PC-3 (cell line): ENCODE data around the gene FOXRED1.

ENCODE experiments used
- EZH2phosphoT487 ChIP-seq: fragments of 300-600 bp; sonication (generic); IDR thresholded peaks from 2 replicates; pipeline ENCODE4 v1.6.1; 2018; ENCODE audit warnings: mild to moderate bottlenecking, antibody characterized with exemption, low read length, borderline replicate concordance
- TF ChIP-seq, protein P1 (sequence below): fragments of 300-600 bp; sonication (generic); conservative IDR thresholded peaks from 2 replicates; pipeline ENCODE4 v1.5.1; 2017; ENCODE audit warnings: antibody characterized with exemption, low read depth, mild to moderate bottlenecking, low read length

DNA sequence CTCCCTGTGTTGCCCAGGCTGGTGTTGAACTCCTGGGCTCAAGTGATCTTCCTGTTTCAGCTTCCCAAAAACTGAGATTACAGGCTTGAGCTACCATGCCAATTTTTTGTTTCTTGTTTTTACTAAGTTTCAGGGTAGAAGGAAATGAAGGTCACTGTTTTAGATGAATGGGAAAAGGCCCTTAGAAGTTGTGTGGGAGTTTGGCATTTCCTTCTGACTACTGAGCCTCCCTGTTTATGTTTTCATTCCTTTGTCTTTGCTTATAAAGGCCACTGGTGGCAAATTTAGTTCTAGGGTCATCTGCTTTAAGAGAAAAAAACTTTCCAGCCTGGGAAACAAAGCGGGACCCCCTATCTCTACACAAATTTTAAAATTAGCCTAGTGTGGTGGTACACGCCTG, 22.3 kb upstream of the FOXRED1 start:
- TF ChIP-seq, protein P1, sequence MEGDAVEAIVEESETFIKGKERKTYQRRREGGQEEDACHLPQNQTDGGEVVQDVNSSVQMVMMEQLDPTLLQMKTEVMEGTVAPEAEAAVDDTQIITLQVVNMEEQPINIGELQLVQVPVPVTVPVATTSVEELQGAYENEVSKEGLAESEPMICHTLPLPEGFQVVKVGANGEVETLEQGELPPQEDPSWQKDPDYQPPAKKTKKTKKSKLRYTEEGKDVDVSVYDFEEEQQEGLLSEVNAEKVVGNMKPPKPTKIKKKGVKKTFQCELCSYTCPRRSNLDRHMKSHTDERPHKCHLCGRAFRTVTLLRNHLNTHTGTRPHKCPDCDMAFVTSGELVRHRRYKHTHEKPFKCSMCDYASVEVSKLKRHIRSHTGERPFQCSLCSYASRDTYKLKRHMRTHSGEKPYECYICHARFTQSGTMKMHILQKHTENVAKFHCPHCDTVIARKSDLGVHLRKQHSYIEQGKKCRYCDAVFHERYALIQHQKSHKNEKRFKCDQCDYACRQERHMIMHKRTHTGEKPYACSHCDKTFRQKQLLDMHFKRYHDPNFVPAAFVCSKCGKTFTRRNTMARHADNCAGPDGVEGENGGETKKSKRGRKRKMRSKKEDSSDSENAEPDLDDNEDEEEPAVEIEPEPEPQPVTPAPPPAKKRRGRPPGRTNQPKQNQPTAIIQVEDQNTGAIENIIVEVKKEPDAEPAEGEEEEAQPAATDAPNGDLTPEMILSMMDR, result no peak
- TF ChIP-seq EZH2phosphoT487, result no peak
